Activated CD8-positive, alpha-beta T cell treated with anti-CD3 and anti-CD28 coated beads for 36 hours (primary cell): ENCODE results near the gene FN1. TPM values are rescaled to one million over a fixed set of nuclear protein-coding genes. Genes with fewer than 3 reads are reported as not detected.

Experiments used
- ATAC-seq: fragments of 200-7000 bp; cut with Tn5 transposase; one replicate; pipeline ENCODE4 v1.10.0; 2021; ENCODE audit warnings: mild to moderate bottlenecking, moderate library complexity
- CTCF ChIA-PET: fragments of 350-600 bp; sonication (Branson Sonifier 250); formaldehyde crosslinking; loops from one replicate; lab custom pipeline; 2021; ENCODE audit warnings: antibody characterized with exemption; lab: Charles Lee
- POLR2A ChIA-PET: fragments of 350-600 bp; sonication (Branson Sonifier 250); formaldehyde crosslinking; loops from one replicate; lab custom pipeline; 2021; ENCODE audit warnings: antibody characterized with exemption; lab: Charles Lee
- DNase-seq: peaks from one replicate; pipeline ENCODE4 v3.0.0-alpha.2; 2020
- H3K27ac Mint-ChIP-seq: one replicate; pipeline ENCODE4 v1.8.0; 2021; ENCODE audit warnings: mild to moderate bottlenecking, mixed read lengths
- H3K27me3 Mint-ChIP-seq: one replicate; pipeline ENCODE4 v1.8.0; 2021; ENCODE audit warnings: mixed read lengths
- H3K36me3 Mint-ChIP-seq: one replicate; pipeline ENCODE4 v1.8.0; 2021; ENCODE audit warnings: low read depth, mixed read lengths
- H3K4me1 Mint-ChIP-seq: one replicate; pipeline ENCODE4 v1.8.0; 2021; ENCODE audit warnings: low read depth, mixed read lengths
- H3K4me3 Mint-ChIP-seq: one replicate; pipeline ENCODE4 v1.8.0; 2021; ENCODE audit warnings: mild to moderate bottlenecking, moderate library complexity, mixed read lengths
- H3K9me3 Mint-ChIP-seq: one replicate; pipeline ENCODE4 v1.8.0; 2021; ENCODE audit warnings: mixed read lengths
- CTCF ChIP-seq: fragments of 200-600 bp; IDR thresholded peaks from one replicate; pipeline ENCODE4 v1.8.0; 2022; ENCODE audit warnings: antibody characterized with exemption, mild to moderate bottlenecking
- intact Hi-C: fragments of 100-400 bp; cut with micrococcal nuclease; formaldehyde crosslinking; loops from one replicate; pipeline ENCODE4 v1.10.0; 2022
- total RNA-seq, 2 experiments: library from RNA; stranded (reverse); gene quantifications; one replicate each; pipeline ENCODE4 v1.2.3, GENCODE V29; 2021

The FN1 gene
- total RNA-seq, 2 experiments from 2014 or later: 0.11 TPM; not detected in 1

GRCh38 chr2:215368493-215368809, 67.4 kb downstream of the FN1 start:
- CTCF ChIA-PET: interaction anchor here (1.3 kb wide), 1 partner anchor 9 kb away, joined by 3 read pairs; no protein-coding TSS in a partner anchor
- H3K27me3 Mint-ChIP-seq: no peaks in the 10 kb centered on the region
- POLR2A ChIA-PET: no interaction called here
- no peak for TF ChIP-seq CTCF
- H3K9me3 Mint-ChIP-seq: no peaks in the 10 kb centered on the region
- no peak overlapping the region for H3K4me3 Mint-ChIP-seq
- no peak overlapping the region for H3K27ac Mint-ChIP-seq
- ATAC-seq (no peak), DNase-seq (no peak)
- peaks cover 35% of the 10 kb centered on the region for H3K36me3 Mint-ChIP-seq
- intact Hi-C loops: no loop called here
- no peaks in the 10 kb centered on the region for H3K4me1 Mint-ChIP-seq

DNA sequence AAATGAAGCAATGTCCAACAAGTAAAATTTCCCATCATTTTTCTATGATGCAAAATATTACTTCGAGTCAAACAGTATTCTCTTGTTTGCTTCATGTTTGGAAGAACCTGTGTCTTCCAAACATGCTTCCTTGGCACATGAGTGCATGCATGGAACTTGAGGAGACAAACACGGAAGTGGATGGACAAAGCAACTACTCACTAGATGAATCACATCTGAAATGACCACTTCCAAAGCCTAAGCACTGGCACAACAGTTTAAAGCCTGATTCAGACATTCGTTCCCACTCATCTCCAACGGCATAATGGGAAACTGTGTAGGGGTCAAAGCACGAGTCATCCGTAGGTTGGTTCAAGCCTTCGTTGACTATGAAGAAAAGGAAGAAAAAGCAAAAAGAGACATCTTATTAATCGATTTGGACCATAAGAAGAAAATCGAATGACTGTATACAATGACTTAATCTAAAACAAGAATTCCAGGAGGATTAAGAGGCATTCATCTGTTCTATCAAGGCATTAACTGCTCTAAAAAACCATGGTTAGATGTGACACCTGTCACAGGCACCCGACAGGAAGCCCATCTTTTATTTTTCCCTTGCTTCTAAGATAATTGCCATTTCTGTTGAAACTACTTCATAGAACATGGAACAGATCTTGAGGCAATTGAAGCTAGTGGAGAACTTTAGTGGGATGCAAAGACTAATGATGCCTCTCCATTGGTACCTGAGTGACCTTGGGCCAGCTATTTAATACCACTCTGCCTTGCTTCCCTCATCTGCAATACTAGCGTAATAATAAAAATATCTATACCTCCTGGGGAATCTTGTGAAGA, 68.0 kb downstream of the FN1 start:
- DNase-seq (no peak), ATAC-seq (no peak)
- intact Hi-C loops: no loop called here
- no peak for TF ChIP-seq CTCF
- H3K4me3 Mint-ChIP-seq: no peak overlapping the region
- no peaks in the 10 kb centered on the region for H3K27me3 Mint-ChIP-seq
- H3K4me1 Mint-ChIP-seq: no peaks in the 10 kb centered on the region
- no peaks in the 10 kb centered on the region for H3K9me3 Mint-ChIP-seq
- ChIA-PET CTCF (interaction anchor here (0.9 to 1.3 kb wide), 2 partner anchors 9 to 17 kb away, joined by 3 read pairs; no protein-coding TSS in a partner anchor), POLR2A (no interaction called here)
- no peak overlapping the region for H3K27ac Mint-ChIP-seq
- peaks cover 36% of the 10 kb centered on the region for H3K36me3 Mint-ChIP-seq

DNA sequence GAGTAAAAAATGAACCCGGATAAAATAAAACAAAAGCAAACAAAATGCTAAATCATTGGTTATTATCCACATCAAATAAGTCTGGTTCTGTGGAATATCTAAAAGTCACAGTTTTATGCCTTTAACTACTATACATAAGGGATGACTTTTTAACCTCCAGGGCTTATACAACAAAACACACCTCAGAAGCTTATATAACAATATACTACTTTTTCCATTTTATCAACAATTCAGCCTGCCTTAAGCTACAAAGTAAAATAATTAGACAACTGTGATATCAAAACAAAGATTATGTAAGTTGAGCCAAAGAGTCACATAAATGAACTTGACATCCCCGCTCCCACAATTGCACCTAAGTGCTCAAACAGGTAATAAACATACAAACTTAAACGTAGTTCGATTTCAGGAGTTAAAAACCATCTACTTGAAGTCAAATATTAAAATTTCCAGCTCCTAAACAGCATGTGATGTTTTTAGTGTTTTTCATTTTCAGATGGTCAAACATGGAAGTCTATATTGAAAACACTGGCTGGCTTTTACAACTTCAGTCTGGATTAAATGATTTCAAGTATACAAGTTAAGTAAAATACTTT, 69.3 kb downstream of the FN1 start:
- no peak for DNase-seq
- H3K27ac Mint-ChIP-seq: no peak overlapping the region
- H3K4me1 Mint-ChIP-seq: no peaks in the 10 kb centered on the region
- CTCF ChIA-PET: no interaction called here
- H3K27me3 Mint-ChIP-seq: no peaks in the 10 kb centered on the region
- no peak overlapping the region for H3K4me3 Mint-ChIP-seq
- H3K36me3 Mint-ChIP-seq: peaks cover 46% of the 10 kb centered on the region
- H3K9me3 Mint-ChIP-seq: no peaks in the 10 kb centered on the region
- TF ChIP-seq CTCF: no peak
- no peak for ATAC-seq
- POLR2A ChIA-PET: no interaction called here
- intact Hi-C loops: no loop called here

DNA sequence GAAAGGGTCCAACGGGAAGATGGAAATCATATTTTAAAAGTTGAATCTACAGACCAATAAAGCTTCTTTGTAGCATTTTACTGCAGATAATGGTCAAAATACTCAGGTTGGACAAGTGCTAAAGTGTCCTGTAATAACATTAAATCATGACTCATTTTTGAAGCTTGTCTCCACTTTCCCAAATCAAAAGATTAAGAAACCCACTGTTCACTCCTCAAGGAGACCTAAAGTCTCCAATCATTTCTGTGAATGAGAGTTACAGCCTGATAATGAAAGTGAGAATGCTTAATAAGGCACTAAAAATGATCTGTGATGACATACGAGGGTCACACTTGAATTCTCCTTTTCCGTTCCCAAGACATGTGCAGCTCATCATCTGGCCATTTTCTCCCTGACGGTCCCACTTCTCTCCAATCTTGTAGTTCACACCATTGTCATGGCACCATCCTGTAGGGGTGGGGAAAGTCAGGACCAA, 70.6 kb downstream of the FN1 start:
- Mint-ChIP-seq H3K36me3 (peaks cover 49% of the 10 kb centered on the region), H3K27ac (no peak overlapping the region), H3K4me1 (no peaks in the 10 kb centered on the region), H3K4me3 (no peak overlapping the region), H3K9me3 (no peaks in the 10 kb centered on the region), H3K27me3 (no peaks in the 10 kb centered on the region)
- POLR2A ChIA-PET: interaction anchor here (1.0 kb wide), 1 partner anchor 25 kb away, joined by 3 read pairs; no protein-coding TSS in a partner anchor
- CTCF ChIA-PET: no interaction called here
- intact Hi-C loops: no loop called here
- ATAC-seq: no peak
- no peak for TF ChIP-seq CTCF
- no peak for DNase-seq
